Measurements from ENCODE around the gene OLFML2A. TPM values are rescaled to one million over a fixed set of nuclear protein-coding genes. Genes with fewer than 3 reads are reported as not detected.
A peak's percentile ranks its signal among the peaks of the same experiment; 100 is the strongest.
"Not testable (repeated sequence)": the region's sequence is repeated elsewhere in the genome, so short reads cannot be mapped to it uniquely, and the experiment has no call there.

OLFML2A gene
- polyA plus RNA-seq, result 11.7 TPM
- long read RNA-seq, donor 1, result 0 reads
- long read RNA-seq, donor 2, full-length matches to known transcripts, result 1 of 1 reads
- long read RNA-seq, donor 2, partial matches to known transcripts, result 0 of 1 reads
- long read RNA-seq, donor 2, other reads (novel, unspliced or antisense), result 0 of 1 reads
- long read RNA-seq, donor 3, result 0 reads
- long read RNA-seq, donor 4, result 0 reads
- long read RNA-seq, donor 5, result 0 reads
- long read RNA-seq, donor 6, result 0 reads
- long read RNA-seq, donor 7, full-length matches to known transcripts, result 2 of 2 reads
- long read RNA-seq, donor 7, partial matches to known transcripts, result 0 of 2 reads
- long read RNA-seq, donor 7, other reads (novel, unspliced or antisense), result 0 of 2 reads
- long read RNA-seq, donor 8, partial matches to known transcripts, result 16 of 16 reads
- long read RNA-seq, donor 8, other reads (novel, unspliced or antisense), result 0 of 16 reads
- long read RNA-seq, donor 9, result 0 reads
- long read RNA-seq, donor 10, result 0 reads
- long read RNA-seq, donor 11, result 0 reads

DNA sequence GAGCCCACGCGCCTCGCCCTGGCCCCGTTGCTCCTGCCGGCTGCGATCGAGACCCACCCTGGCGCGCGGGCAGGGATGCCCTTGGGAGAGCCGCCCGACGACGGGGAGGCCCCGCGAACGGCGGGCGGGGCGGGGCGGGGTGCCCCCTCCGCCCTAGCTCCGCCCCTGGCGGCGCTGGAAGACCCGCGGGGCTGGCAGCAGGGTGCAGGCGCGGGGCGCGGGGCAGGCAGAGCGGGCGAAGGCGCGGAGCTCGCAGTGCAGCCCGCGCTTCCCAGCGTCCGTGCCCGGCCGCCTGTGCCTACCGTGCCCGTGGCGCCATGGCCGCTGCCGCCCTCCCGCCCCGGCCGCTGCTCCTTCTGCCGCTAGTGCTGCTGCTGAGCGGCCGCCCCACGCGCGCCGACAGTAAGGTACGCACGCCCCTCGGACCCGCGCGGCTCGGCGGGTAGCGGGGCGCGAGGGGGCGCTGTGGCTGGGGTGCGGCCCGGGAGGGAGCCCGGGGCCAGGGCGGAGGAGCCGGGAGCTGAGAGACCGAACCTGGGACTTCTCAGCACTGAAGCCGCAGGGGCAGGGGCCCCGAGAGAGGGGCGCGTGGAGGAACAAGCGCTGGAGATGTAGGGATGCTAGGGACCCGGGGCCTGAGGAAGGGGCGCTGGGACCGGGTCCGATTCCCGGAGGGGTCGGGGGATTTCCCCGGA, at the start of gene OLFML2A:
Gene OLFML2A, plus strand, starts transcription at position 180 of the 695 bp plus-strand sequence. Its CDS starts 138 bp downstream, at position 318.
- peaks cover 15% of the 10 kb centered on the region for H3K4me1 ChIP-seq (ENCODE audit: control insufficient read depth, insufficient read depth, low read length)
- DNase-seq, result peak in 1 of 2 donors; percentile 39
- no peaks in the 10 kb centered on the region for H3K36me3 ChIP-seq (ENCODE audit: control insufficient read depth, insufficient read depth, low read length)
- H3K9me3 ChIP-seq (ENCODE audit: control insufficient read depth, low read depth, low read length), result no peaks in the 10 kb centered on the region
- peaks cover 34% of the 10 kb centered on the region for H3K27me3 ChIP-seq (ENCODE audit: control insufficient read depth, insufficient read depth, low read length)
- H3K27ac ChIP-seq (ENCODE audit: low read length), result no peak within 1 kb of the TSS
- no CpG with 5 or more reads among the region's 87 CpGs for WGBS (ENCODE audit: insufficient coverage, low lambda C conversion rate)
- H3K4me3 ChIP-seq (ENCODE audit: low read length), result peak within 1 kb of the TSS; percentile 45

DNA sequence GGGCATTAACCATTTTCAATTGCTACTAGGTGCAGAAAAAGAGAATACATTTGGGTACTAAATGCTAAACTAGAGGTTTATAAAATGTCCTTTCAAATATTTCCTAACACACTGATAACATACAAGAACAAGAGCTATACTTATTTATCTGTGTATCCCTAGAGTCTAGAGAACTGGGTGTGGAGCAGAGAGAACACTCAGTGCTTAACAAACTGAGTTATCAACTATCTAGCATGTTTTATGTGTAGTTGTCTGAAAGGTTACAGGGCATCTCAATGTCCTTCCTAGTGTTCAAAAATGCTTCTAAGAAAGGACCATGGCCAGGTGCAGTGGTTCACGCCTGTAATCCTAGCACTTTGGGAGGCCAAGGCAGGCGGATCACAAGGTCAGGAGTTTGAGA, 46.2 kb upstream of the OLFML2A start:
- Histone ChIP-seq H3K9me3 (ENCODE audit: control insufficient read depth, low read depth, low read length) (no peaks in the 10 kb centered on the region), H3K27me3 (ENCODE audit: control insufficient read depth, insufficient read depth, low read length) (no peaks in the 10 kb centered on the region), H3K27ac (ENCODE audit: low read length) (no peak overlapping the region), H3K4me1 (ENCODE audit: control insufficient read depth, insufficient read depth, low read length) (peaks cover 14% of the 10 kb centered on the region), H3K36me3 (ENCODE audit: control insufficient read depth, insufficient read depth, low read length) (no peaks in the 10 kb centered on the region), H3K4me3 (ENCODE audit: low read length) (no peak overlapping the region)
- WGBS (ENCODE audit: insufficient coverage, low lambda C conversion rate), result no CpG with 5 or more reads among the region's 2 CpGs
- no peak for DNase-seq

DNA sequence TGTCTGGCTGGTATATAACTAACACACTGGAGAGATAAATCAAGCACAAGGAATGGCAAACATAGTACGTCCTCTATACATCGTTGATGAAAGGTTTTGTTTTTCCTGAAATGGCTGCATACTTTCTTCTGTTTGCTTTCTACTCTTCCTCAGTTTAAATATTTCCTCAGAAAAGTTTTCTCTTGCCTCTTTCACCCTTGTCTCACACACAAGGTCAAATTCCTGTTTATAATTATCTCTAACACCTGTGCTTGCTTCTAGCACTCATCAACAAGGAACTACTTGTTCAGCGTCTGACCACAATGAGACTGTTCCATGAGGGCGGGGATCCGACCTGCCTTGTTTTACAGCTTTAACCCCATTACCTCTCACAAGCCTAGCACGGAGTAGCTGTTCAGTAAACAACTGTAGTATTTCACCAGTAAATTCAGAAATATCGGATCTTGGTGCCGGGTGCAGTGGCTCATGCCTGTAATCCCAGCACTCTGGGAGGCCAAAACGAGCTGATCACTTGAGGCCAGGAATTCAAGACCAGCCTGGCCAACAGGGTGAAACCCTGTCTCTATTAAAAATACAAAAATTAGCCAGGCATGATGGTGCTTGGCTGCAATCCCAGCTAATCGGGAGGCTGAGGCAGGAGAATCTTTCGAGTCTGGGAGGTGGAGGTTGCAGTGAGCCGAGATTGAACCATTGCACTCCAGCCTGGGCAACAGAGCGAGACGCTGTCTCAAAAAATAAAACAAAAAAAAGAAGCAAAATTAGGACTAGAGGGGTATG, 42.8 kb upstream of the OLFML2A start:
- Histone ChIP-seq H3K9me3 (ENCODE audit: control insufficient read depth, low read depth, low read length) (no peaks in the 10 kb centered on the region), H3K27ac (ENCODE audit: low read length) (peak overlapping the region; percentile 70), H3K4me3 (ENCODE audit: low read length) (no peak overlapping the region), H3K27me3 (ENCODE audit: control insufficient read depth, insufficient read depth, low read length) (no peaks in the 10 kb centered on the region), H3K36me3 (ENCODE audit: control insufficient read depth, insufficient read depth, low read length) (no peaks in the 10 kb centered on the region), H3K4me1 (ENCODE audit: control insufficient read depth, insufficient read depth, low read length) (peaks cover 14% of the 10 kb centered on the region)
- peak; percentile 80 to 91 for DNase-seq
- 95% methylated on average over 3 of the region's 14 CpGs for WGBS (ENCODE audit: insufficient coverage, low lambda C conversion rate)

DNA sequence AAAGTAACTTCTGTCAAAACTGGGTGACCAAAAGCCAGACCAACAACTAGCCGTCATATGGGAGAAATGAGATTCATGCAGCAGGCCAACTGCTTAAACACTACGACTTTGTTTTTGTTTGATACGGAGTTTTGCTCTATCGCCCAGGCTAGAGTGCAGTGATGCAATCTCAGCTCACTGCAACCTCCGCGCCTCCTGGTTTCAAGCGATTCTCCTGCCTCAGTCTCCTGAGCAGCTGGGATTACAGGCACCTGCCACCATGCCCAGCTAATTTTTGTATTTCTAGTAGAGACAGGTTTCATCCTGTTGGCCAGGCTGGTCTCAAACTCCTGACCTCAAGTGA, 42.2 kb upstream of the OLFML2A start:
- not testable (repeated sequence) for H3K4me3 ChIP-seq (ENCODE audit: low read length); DNase-seq; H3K36me3 ChIP-seq (ENCODE audit: control insufficient read depth, insufficient read depth, low read length); H3K27me3 ChIP-seq (ENCODE audit: control insufficient read depth, insufficient read depth, low read length); H3K9me3 ChIP-seq (ENCODE audit: control insufficient read depth, low read depth, low read length)
- H3K27ac ChIP-seq (ENCODE audit: low read length), result peak overlapping the region; percentile 70
- WGBS (ENCODE audit: insufficient coverage, low lambda C conversion rate), result no CpG with 5 or more reads among the region's 7 CpGs
- H3K4me1 ChIP-seq (ENCODE audit: control insufficient read depth, insufficient read depth, low read length), result peaks cover 14% of the 10 kb centered on the region

- Histone ChIP-seq H3K36me3 (ENCODE audit: control insufficient read depth, insufficient read depth, low read length) (no peaks in the 10 kb centered on the region), H3K4me1 (ENCODE audit: control insufficient read depth, insufficient read depth, low read length) (peaks cover 14% of the 10 kb centered on the region), H3K27ac (ENCODE audit: low read length) (no peak overlapping the region), H3K9me3 (ENCODE audit: control insufficient read depth, low read depth, low read length) (no peaks in the 10 kb centered on the region), H3K4me3 (ENCODE audit: low read length) (no peak overlapping the region), H3K27me3 (ENCODE audit: control insufficient read depth, insufficient read depth, low read length) (no peaks in the 10 kb centered on the region)
- no peak for DNase-seq
These were observed 41.8 kb upstream of the OLFML2A start for GRCh38 chr9:124735121-124735520.

DNA sequence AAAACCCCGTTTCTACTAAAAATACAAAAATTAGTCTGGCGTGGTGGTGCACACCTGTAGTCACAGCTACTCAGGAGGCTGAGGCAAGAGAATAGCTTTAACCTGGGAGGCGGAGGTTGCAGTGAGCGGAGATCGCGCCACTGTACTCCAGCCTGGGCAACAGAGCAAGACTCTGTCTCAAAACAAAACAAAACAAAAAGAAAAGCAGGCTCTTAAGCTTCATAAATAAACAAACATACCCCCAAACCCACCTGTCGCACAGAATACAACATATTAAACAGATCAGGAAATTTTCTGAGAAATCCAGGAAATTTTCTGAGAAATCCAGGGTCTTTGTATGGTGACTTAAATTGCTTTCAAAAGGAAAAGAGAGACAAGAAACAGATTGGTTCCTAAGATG, 38.9 kb upstream of the OLFML2A start:
- 100% methylated on average over 1 of the region's 7 CpGs for WGBS (ENCODE audit: insufficient coverage, low lambda C conversion rate)
- not testable (repeated sequence) for H3K27me3 ChIP-seq (ENCODE audit: control insufficient read depth, insufficient read depth, low read length); H3K4me3 ChIP-seq (ENCODE audit: low read length); H3K27ac ChIP-seq (ENCODE audit: low read length); DNase-seq; H3K36me3 ChIP-seq (ENCODE audit: control insufficient read depth, insufficient read depth, low read length); H3K9me3 ChIP-seq (ENCODE audit: control insufficient read depth, low read depth, low read length)
- peaks cover 13% of the 10 kb centered on the region for H3K4me1 ChIP-seq (ENCODE audit: control insufficient read depth, insufficient read depth, low read length)

DNA sequence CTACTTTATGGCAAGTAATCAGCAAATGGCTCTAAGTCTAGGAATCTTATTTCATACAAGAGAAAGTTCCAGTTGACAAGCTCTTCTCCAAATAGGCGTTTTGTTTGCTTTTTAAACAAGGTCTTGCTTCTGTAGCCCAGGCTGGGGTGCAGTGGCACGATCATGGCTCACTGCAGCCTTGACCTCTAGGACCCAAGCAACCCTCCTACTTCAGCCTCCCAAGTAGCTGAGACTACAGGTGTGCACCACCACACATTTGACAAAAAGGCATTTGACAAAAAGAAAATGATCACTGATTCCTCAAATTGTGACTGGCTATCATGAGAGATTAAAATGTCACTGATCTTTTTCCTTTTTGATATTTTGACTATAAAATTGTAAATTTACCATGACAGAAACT, 37.6 kb upstream of the OLFML2A start:
- H3K27ac ChIP-seq (ENCODE audit: low read length), result no peak overlapping the region
- no peaks in the 10 kb centered on the region for H3K9me3 ChIP-seq (ENCODE audit: control insufficient read depth, low read depth, low read length)
- no CpG with 5 or more reads among the region's 2 CpGs for WGBS (ENCODE audit: insufficient coverage, low lambda C conversion rate)
- H3K36me3 ChIP-seq (ENCODE audit: control insufficient read depth, insufficient read depth, low read length), result no peaks in the 10 kb centered on the region
- H3K4me1 ChIP-seq (ENCODE audit: control insufficient read depth, insufficient read depth, low read length), result peaks cover 3% of the 10 kb centered on the region
- H3K27me3 ChIP-seq (ENCODE audit: control insufficient read depth, insufficient read depth, low read length), result no peaks in the 10 kb centered on the region
- no peak overlapping the region for H3K4me3 ChIP-seq (ENCODE audit: low read length)
- no peak for DNase-seq

- H3K27me3 ChIP-seq (ENCODE audit: control insufficient read depth, insufficient read depth, low read length), result no peaks in the 10 kb centered on the region
- no peak for DNase-seq
- no peaks in the 10 kb centered on the region for H3K4me1 ChIP-seq (ENCODE audit: control insufficient read depth, insufficient read depth, low read length)
- H3K36me3 ChIP-seq (ENCODE audit: control insufficient read depth, insufficient read depth, low read length), result no peaks in the 10 kb centered on the region
- no peaks in the 10 kb centered on the region for H3K9me3 ChIP-seq (ENCODE audit: control insufficient read depth, low read depth, low read length)
- 100% methylated on average over 2 of the region's 4 CpGs for WGBS (ENCODE audit: insufficient coverage, low lambda C conversion rate)
- H3K27ac ChIP-seq (ENCODE audit: low read length), result no peak overlapping the region
- no peak overlapping the region for H3K4me3 ChIP-seq (ENCODE audit: low read length)
These were observed 35.8 kb upstream of the OLFML2A start for GRCh38 chr9:124741149-124741548.

GRCh38 chr9:124741662-124742061, 35.3 kb upstream of the OLFML2A start:
- no peaks in the 10 kb centered on the region for H3K36me3 ChIP-seq (ENCODE audit: control insufficient read depth, insufficient read depth, low read length)
- 60% methylated on average over 2 of the region's 4 CpGs for WGBS (ENCODE audit: insufficient coverage, low lambda C conversion rate)
- no peaks in the 10 kb centered on the region for H3K27me3 ChIP-seq (ENCODE audit: control insufficient read depth, insufficient read depth, low read length)
- no peak for DNase-seq
- H3K27ac ChIP-seq (ENCODE audit: low read length), result no peak overlapping the region
- no peaks in the 10 kb centered on the region for H3K4me1 ChIP-seq (ENCODE audit: control insufficient read depth, insufficient read depth, low read length)
- H3K9me3 ChIP-seq (ENCODE audit: control insufficient read depth, low read depth, low read length), result no peaks in the 10 kb centered on the region
- no peak overlapping the region for H3K4me3 ChIP-seq (ENCODE audit: low read length)

DNA sequence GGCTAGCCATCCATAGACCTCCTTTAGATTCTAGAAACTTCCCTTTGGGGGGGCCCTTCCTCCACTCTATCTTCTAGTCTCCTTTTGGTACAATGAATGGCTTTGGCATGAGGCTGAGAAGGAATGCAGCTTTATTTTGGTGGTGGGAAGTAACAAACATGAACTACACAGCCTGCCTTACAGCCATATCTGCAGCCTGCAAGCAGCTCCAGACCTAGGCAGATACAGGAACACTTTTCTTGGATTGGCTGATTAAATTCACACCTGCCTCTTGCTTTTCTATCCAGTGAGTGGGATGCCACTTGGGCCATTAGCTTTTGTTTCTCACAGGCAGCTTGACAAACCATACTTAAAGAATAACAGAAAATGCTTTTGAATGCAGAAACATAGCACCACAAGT, 34.0 kb upstream of the OLFML2A start:
- no peaks in the 10 kb centered on the region for H3K4me1 ChIP-seq (ENCODE audit: control insufficient read depth, insufficient read depth, low read length)
- no peak overlapping the region for H3K27ac ChIP-seq (ENCODE audit: low read length)
- H3K9me3 ChIP-seq (ENCODE audit: control insufficient read depth, low read depth, low read length), result no peaks in the 10 kb centered on the region
- no peaks in the 10 kb centered on the region for H3K36me3 ChIP-seq (ENCODE audit: control insufficient read depth, insufficient read depth, low read length)
- no peaks in the 10 kb centered on the region for H3K27me3 ChIP-seq (ENCODE audit: control insufficient read depth, insufficient read depth, low read length)
- no peak for DNase-seq
- H3K4me3 ChIP-seq (ENCODE audit: low read length), result no peak overlapping the region
